ENCODE data around the gene ZNF362. TPM values are rescaled to one million over a fixed set of nuclear protein-coding genes. Genes with fewer than 3 reads are reported as not detected.
"Not testable (repeated sequence)": the region's sequence is repeated elsewhere in the genome, so short reads cannot be mapped to it uniquely, and the experiment has no call there.

The ZNF362 gene, protein sequence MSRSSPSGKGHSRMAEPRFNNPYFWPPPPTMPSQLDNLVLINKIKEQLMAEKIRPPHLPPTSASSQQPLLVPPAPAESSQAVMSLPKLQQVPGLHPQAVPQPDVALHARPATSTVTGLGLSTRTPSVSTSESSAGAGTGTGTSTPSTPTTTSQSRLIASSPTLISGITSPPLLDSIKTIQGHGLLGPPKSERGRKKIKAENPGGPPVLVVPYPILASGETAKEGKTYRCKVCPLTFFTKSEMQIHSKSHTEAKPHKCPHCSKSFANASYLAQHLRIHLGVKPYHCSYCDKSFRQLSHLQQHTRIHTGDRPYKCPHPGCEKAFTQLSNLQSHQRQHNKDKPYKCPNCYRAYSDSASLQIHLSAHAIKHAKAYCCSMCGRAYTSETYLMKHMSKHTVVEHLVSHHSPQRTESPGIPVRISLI
- total RNA-seq, result 15.8 and 30.3 TPM in 2 replicates

DNA sequence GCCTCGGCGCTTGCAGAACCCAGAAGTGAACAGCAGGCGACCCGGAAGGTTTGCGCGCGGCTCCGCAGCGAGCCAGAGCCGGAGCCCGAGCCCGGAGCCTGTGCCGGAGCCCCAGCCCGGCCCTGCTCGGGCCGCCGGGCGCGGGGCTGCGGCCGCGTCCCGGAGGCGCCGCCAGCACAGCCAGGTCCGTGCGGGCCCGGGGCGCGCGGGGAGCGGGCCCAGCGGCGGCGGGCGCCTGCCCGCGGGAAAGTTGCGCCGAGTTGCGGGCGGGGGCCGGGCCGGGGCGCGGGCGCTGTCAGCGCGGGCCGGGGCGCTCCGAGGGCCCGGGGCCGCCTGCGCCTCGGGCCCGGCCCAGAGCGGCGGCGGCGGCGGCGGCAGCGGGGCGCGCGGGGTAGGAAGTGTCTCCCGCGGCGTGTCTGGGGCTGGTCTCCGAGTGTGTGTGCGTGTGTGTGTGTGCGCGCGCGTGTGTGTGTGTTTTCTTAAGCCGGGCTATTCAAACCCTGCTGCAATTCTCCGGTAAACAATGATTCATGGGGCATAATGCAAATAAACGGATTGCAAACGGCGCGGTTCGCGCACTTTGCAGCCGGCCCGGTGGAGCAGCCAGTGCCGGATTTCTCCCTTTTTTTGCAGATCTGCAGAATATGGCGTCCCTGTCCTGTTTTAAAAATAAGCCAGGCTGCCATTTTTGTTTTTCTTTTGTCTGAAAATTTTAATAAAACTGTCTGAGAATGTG lies at the start of gene ZNF362:
Gene ZNF362, plus strand, starts transcription at position 22 of the 736 bp plus-strand sequence. CDS start 14,083 bp downstream, outside the sequence.
- DNase-seq (ENCODE audit: extremely low read depth, low read depth, low spot score), result no peak

DNA sequence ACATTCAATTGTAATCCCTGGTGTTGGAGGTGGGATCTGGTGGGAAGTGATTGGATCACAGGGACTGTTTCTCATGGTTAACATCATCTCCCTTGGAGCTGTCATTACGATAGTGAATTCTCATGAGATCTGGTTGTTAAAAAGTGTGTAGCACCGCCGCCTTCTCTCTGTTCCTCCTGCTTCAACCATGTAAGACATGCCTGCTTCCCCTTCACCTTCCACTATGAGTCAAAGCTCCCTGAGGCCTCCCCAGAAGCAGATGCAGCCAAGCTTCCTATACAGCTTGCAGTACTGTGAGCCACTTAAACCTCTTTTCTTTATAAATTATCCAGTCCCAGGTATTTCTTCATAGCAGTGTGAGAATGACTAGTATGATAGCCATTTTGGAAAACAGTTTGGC lies 44.3 kb upstream of the ZNF362 start:
- no peak for DNase-seq (ENCODE audit: extremely low read depth, low read depth, low spot score)

DNA sequence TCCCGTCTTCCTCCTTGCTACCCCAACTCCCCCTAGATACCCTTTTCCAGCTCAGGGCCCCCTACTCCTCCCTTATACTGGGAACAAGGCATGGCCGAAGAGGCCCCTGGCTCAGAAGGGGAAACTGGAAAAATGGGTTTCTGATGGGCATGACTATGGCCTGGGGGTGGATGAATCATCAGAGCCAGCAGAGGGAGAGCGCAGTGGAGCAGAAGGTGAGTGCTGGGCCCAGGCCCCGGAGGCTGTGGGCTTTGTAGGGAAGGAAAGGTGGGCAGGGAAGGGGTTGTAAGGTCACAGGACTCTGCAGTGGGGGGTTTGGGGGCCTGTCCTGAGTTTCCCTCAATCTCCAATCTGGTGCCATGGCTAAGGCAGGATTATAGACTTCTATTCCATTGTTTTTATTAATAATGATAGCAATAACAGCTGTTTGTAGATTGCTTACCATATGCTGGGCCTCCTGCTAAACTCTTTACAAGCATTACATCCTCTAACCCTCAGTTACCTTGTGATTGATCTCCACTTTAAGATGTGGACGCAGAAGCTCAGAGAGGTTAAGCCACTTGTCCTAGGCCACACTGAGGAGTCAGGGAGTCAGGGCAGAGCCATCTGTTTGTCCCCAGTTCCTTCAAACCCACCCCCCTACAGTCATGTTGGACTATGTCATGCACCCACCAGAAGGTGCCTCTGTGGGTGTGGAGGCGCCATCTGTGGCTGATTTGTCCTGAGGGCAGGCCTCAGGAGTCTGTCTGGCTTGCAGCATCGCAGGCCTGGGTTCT lies 36.2 kb upstream of the ZNF362 start:
- no peak for DNase-seq (ENCODE audit: extremely low read depth, low read depth, low spot score)

DNA sequence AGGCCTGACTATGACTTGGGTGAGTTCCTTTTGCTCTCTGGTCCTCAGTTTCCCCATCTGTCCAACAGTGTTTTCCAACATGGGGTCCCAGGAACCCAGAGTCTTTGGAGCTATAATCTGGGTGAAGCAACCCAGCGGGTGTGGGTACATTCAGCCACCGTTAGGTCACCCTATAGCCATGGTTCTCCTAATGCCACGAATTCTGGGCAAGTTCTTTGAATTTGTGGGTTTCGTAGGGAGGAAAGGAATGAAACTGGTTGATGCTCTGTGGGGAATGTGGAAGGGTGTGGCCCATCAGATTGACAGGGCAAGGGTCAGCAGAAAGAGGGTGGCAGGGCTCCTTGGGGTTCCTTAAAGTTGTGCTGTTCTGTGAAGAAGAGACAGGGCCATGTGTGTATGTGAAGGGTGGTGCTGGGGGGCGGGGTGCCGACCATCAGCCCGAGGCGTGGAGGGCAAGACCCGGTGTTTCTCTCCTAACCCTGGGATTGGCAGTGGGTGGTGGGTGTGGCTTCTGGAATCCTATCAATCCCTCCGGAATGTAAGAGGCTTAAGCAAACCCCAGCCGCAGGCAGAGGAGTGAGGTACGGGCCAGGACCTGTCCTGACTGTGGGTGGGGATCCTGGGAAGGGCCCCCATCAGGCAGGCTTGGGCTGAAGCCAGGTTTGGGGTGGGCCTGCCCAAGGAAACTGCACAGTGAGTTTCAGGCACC lies 35.5 kb upstream of the ZNF362 start:
- DNase-seq (ENCODE audit: extremely low read depth, low read depth, low spot score), result no peak

DNA sequence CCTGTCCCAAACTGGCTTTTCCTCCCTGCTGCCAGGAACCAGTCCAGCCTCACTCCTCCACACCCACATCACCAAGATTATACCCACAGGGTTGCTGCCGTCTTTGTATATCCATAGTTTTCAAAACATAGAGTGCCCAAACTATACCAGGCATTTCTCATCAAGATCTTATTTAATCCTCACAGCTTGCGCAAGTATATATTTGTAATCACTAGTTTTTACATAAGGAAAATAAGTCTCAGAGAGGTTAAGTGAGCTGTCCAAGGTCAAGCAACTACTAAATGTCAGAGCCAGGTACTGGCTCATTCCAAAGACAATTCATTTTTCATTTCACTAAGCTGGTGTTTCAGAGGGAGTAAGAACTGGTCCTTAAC lies 34.9 kb upstream of the ZNF362 start:
- no peak for DNase-seq (ENCODE audit: extremely low read depth, low read depth, low spot score)

- no peak for DNase-seq (ENCODE audit: extremely low read depth, low read depth, low spot score)
Observed at GRCh38 chr1:33222381-33222780, 33.9 kb upstream of the ZNF362 start.

DNA sequence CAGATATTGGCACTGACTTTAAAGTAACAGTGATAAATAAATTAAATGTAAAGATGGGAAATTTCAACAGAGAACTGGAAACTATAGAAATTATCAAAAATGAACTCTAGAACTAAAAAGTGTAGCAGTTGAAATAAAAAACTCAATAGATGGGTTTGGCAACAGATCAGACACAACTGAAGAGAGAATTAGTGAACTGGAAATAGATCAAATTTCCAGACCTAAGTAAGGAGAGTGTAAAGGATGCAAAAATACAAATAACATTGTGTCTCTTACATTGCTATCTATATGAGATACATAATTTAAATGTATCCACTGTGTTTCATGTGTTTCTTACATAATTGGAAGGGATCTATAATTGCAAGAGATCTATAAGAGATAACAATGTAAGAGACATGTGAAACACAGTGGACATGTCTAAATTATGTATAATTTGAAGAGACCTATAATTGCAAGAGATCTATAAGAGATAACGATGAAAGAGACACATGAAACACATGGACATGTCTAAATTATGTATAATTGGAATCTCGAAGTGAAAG lies 32.1 kb upstream of the ZNF362 start:
- no peak for DNase-seq (ENCODE audit: extremely low read depth, low read depth, low spot score)

DNA sequence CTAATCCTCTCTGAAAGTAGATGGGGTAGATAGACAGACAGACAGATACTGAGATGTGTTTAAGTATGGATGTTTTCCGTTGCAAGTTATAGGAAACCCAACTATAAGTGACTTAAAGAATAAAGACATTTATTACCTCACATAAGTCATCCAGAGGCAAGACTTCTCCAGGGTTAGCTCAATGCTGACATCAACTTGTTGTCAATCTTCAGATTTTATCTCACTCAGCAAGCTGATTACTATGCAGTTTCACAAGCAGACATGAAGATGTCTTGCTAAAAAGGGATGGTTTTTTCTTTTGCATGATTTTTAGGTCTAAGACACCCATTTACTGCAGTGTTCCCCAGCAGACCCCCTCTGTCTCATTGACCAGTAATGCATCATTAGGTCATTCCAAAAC lies 30.7 kb upstream of the ZNF362 start:
- DNase-seq (ENCODE audit: extremely low read depth, low read depth, low spot score), result no peak

DNA sequence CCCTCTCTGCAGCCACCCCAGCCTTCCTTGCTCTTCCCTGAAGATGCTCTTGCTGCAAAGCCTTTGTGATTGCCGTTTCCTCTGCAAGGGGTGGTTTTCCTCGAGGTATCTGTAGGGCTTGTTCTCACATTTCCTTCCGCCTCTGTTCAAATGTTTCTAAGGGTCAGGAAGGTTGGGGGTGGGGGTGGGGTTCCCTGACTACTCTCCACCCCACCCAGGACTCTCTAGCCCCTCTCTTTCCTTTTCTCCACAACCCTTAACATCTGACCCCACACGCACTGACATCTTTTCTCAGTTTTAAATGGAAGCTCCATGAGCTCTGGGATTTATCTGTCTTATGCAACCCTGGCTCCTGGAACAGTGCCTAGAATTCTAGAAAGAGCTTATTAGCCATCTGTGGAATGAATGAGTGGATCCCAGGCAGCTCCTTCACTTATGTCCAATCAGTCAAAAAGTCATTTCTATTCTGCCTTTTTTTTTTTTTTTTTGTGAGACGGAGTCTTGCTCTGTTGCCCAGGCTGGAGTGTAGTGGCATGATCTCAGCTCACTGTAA lies 27.3 kb upstream of the ZNF362 start:
- no peak for DNase-seq (ENCODE audit: extremely low read depth, low read depth, low spot score)

- DNase-seq (ENCODE audit: extremely low read depth, low read depth, low spot score), result no peak
Observed at GRCh38 chr1:33231166-33231565, 25.1 kb upstream of the ZNF362 start.

DNA sequence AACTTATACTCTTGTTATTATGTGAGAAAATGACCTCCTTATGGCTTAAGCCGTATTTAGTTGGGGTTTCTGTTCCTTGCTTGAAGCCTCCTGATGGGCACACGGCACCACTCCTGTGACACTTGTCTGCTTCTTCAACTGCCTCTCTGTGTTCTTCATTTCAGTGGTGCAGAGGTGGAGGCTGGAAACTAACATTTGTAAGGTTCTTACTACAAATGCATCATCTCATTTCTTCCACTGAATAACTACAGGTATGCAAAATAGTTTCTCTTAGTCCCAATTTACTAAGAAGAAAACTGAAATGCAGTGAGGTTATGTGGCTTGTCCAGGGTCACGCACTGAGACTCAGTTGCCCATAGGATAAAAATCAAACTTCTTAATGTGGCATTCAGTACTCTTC lies 23.6 kb upstream of the ZNF362 start:
- no peak for DNase-seq (ENCODE audit: extremely low read depth, low read depth, low spot score)

DNA sequence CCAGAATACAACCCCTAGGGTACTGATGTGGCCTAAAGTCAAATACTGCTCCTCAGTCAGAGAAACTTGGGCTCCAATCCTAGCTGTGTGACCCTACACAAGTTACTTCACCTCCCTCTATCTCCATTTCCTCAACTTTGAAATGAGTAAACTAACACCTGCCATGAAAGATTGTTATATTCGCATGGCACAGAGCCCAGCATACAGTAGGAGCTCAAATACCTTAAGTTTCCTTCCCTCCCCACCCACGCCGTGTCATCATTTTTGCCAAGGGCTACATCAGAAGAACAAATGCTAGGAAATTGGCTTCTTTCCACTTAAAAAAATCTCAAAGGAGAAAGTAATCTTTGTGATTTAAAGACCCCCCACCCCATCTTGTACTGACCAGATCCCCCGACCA lies 22.2 kb upstream of the ZNF362 start:
- DNase-seq (ENCODE audit: extremely low read depth, low read depth, low spot score), result no peak

- DNase-seq (ENCODE audit: extremely low read depth, low read depth, low spot score), result no peak
Observed at GRCh38 chr1:33234588-33234990, 21.7 kb upstream of the ZNF362 start.

- no peak for DNase-seq (ENCODE audit: extremely low read depth, low read depth, low spot score)
Observed at GRCh38 chr1:33235521-33235920, 20.8 kb upstream of the ZNF362 start.

DNA sequence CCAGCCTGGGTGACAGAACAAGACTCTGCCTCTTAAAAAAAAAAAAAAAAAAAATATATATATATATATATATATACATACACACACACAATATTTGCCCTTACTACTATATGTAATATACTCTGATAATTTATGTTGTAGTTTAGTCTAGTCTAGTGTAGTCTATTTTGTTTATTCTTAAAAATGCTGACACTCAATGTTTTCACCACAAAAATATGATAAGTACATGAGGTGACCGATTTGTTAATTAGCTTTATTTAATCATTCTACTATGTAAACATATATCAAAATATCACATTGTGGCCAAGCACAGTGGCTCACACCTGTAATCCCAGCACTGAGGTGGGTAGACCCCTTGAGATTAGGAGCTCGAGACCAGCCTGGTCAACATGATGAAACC lies 19.8 kb upstream of the ZNF362 start:
- DNase-seq (ENCODE audit: extremely low read depth, low read depth, low spot score), result no peak

GRCh38 chr1:33237579-33237978 lies 18.7 kb upstream of the ZNF362 start:
- DNase-seq (ENCODE audit: extremely low read depth, low read depth, low spot score), result no peak

DNA sequence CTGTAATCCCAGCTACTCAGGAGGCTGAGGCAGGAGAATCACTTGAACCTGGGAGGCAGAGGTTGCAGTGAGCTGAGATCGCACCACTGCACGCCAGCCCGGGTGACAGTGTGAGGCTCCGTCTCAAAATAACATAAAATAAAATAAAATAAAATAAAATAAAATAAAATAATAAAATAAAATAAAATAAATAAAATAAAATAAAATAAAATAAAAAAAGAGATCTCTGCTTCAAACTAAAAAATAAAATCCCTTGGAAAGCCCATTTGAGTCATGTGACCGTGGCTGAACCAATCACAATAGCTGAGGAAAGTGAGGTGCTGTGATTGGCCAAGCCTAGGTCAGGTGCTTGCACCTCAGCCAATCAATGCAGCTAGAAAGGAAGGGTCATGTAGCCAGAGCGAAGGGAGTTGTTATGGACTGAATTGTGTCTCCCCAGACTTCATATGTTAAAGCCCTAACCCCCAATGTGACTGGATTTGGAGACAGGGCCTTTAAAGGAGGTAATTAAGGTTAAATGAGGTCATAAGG lies 18.0 kb upstream of the ZNF362 start:
- DNase-seq (ENCODE audit: extremely low read depth, low read depth, low spot score), result not testable (repeated sequence)

- not testable (repeated sequence) for DNase-seq (ENCODE audit: extremely low read depth, low read depth, low spot score)
Observed at GRCh38 chr1:33239410-33239809, 16.9 kb upstream of the ZNF362 start.

DNA sequence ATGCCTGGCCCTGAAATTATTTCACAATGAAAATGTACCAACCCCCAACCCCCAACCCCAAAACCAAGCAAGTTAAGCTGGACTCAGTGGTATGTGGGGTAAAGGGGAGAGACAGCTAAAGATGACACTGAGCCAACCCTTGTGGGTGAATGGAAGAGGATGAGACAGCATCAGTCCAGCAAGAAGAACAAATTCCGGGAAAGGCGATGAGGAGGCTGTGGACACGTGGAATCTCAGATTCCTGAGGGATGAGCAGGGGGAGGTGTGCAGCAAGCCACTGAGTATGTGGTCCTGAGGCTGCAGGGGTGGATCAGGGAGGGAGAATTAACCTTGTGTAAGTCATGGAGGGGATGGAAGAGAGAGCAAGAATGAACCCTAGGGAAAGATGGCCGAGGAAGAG lies 14.4 kb upstream of the ZNF362 start:
- DNase-seq (ENCODE audit: extremely low read depth, low read depth, low spot score), result no peak

- no peak for DNase-seq (ENCODE audit: extremely low read depth, low read depth, low spot score)
Observed at GRCh38 chr1:33242652-33243051, 13.6 kb upstream of the ZNF362 start.
